AG04450 (cell line): Measurements from ENCODE around the gene CCSER1. TPM values are rescaled to one million over a fixed set of nuclear protein-coding genes. Genes with fewer than 3 reads are reported as not detected.

ENCODE experiments used
- CTCF ChIA-PET: fragments of 300-600, 350-600 bp; formaldehyde crosslinking; extraction: SDS; loops from one replicate; lab custom pipeline; 2022; ENCODE audit warnings: antibody characterized with exemption, inconsistent platforms; lab: Charles Lee
- POLR2A ChIA-PET: fragments of 350-600 bp; formaldehyde crosslinking; extraction: SDS; loops from one replicate; lab custom pipeline; 2021; ENCODE audit warnings: antibody characterized with exemption, inconsistent platforms; lab: Yijun Ruan, JAX
- DNase-seq: peaks from one replicate; pipeline ENCODE4 v3.0.0-alpha.2; 2011; ENCODE audit warnings: low read depth, low spot score
- H3K27ac ChIP-seq: one replicate; pipeline ENCODE4 v1.5.1; 2012; ENCODE audit warnings: low read depth, low read length, control low read depth
- H3K27me3 ChIP-seq: one replicate; pipeline ENCODE4 v1.6.0; 2012; ENCODE audit warnings: low read length; ENCODE audit not compliant: control insufficient read depth, insufficient read depth
- H3K4me3 ChIP-seq: 2 replicates; pipeline ENCODE4 v1.5.1; 2011; ENCODE audit warnings: mild to moderate bottlenecking, low read depth, low read length, control low read depth
- H3K9me3 ChIP-seq: 2 replicates; pipeline ENCODE4 v1.5.1; 2012; ENCODE audit warnings: low read length; ENCODE audit not compliant: control insufficient read depth, insufficient read depth
- polyA plus RNA-seq: library from polyadenylated mRNA; depleted of rRNA; stranded (reverse); fragments of >200 nt; gene quantifications from 2 replicates; pipeline ENCODE4 v1.2.3, GENCODE V29; 2011
- TF ChIP-seq, protein P1 (sequence below): IDR thresholded peaks from 2 replicates; pipeline ENCODE4 v1.5.1; 2011; ENCODE audit warnings: low read depth, low read length, control low read depth, inconsistent platforms

Gene CCSER1
- polyA plus RNA-seq, 1 experiment = not detected

DNA sequence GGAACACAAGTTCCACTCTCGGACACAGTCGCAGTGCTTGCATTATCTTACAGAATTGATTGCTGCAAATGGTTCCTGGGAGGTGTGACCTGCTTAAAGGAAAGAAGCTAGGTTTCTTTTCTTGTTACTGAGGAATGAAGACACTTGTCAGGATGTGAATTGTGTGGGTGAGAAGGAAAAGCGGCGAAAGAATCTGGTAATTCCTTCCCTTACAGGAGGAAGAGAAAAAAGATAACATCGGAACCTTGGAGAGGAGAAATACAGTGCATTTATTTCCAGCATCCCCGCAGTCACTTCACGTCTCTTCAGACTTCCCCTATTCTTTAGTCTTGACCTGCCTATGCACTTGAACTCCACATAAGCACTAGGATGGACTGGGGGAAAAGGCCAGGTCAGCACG is 389 bp upstream of the CCSER1 start:
- TF ChIP-seq, protein P1, sequence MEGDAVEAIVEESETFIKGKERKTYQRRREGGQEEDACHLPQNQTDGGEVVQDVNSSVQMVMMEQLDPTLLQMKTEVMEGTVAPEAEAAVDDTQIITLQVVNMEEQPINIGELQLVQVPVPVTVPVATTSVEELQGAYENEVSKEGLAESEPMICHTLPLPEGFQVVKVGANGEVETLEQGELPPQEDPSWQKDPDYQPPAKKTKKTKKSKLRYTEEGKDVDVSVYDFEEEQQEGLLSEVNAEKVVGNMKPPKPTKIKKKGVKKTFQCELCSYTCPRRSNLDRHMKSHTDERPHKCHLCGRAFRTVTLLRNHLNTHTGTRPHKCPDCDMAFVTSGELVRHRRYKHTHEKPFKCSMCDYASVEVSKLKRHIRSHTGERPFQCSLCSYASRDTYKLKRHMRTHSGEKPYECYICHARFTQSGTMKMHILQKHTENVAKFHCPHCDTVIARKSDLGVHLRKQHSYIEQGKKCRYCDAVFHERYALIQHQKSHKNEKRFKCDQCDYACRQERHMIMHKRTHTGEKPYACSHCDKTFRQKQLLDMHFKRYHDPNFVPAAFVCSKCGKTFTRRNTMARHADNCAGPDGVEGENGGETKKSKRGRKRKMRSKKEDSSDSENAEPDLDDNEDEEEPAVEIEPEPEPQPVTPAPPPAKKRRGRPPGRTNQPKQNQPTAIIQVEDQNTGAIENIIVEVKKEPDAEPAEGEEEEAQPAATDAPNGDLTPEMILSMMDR = no peak
- H3K4me3 ChIP-seq = no peak overlapping the region
- ChIA-PET CTCF (no interaction called here), POLR2A (no interaction called here)
- DNase-seq = no peak
- no peaks in the 10 kb centered on the region; the same call in 1 of the 2 replicates for H3K9me3 ChIP-seq
- peaks cover 14% of the 10 kb centered on the region for H3K27me3 ChIP-seq
- H3K27ac ChIP-seq = no peak overlapping the region

DNA sequence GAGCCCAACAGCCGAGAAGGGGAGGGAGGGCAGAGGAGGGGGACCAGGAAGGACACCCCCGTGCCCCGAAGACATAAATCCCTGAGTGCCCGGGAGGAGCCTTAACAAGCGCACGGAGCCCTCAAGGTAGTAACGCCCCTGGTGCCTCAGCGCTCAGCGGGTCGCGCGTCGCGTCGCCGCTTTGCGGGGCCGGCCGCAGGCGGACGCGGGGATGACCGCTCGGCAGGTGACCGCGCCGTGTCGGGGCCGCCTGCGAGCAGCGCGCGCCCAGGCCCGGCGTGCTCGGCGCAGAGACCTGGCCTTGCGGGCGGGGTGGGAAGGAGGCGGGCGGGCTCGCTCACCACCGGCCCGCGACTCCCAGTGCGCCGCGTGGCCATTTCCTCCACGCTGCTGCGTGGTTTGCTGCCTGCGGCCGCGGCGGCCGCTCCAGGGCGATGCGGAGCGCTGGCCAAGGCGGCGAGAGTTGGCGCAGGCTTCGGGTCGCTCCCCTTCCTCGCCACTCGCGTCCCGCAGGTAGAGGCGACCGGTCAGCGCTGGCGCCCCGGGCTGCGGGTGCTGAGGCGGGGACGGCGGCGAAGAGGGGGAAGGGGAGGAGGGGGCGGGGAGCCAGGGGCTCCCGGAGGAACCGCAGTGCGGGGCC is 632 bp downstream of the CCSER1 start:
- ChIA-PET CTCF (no interaction called here), POLR2A (no interaction called here)
- peak overlapping the region; percentile 29 for H3K4me3 ChIP-seq
- no peaks in the 10 kb centered on the region; the same call in 1 of the 2 replicates for H3K9me3 ChIP-seq
- TF ChIP-seq, protein P1 = no peak
- peaks cover 14% of the 10 kb centered on the region for H3K27me3 ChIP-seq
- DNase-seq = no peak
- H3K27ac ChIP-seq = no peak overlapping the region

DNA sequence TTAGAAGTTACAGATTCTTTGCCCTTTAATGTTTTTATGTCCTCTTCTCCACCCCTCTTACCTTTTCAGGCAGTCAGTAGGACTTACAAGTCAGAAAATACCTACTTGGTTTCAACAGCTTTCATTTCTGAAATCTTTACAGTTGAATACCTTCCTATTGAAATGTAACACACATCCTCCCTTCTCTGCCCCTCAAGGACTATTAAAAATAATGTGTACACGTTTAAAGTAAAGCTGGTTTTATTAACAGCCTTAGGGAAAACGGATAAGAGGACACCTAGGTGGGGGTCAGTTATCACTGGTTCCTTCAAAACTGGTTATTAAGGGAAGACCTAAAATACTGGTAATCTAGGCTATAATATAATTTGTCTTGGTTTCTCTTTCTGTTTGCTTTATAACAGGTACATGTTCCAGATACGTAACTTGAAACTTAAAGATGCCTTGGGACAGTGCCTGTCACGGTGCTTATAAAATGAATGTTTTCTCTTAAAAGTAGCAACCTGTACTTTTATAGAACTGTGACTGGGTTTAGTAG is 1.8 kb downstream of the CCSER1 start:
- TF ChIP-seq, protein P1 = no peak
- H3K4me3 ChIP-seq = no peak overlapping the region
- no peak for DNase-seq
- ChIA-PET CTCF (no interaction called here), POLR2A (no interaction called here)
- no peak overlapping the region for H3K27ac ChIP-seq
- H3K9me3 ChIP-seq = no peaks in the 10 kb centered on the region; the same call in 1 of the 2 replicates
- H3K27me3 ChIP-seq = peaks cover 14% of the 10 kb centered on the region

DNA sequence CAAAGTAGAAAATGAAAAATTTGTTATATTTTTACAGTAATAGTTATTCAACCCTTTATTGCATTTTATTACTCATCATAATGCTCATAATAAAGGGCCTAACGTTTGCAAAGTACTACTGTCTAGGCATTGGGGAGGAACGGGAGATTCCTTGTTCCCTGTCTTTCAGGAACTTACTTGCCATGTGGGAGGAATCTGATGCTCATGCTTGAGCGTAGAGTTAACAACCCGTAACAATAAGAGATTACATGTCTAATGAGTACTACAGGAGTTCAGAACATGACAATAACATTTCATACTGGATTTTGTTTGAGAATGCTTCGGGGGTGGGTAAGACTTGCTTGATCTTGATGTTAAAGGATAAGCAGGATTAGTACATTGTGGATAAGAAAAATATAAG is 2.9 kb downstream of the CCSER1 start:
- ChIA-PET CTCF (no interaction called here), POLR2A (no interaction called here)
- DNase-seq = no peak
- H3K27me3 ChIP-seq = peaks cover 14% of the 10 kb centered on the region
- TF ChIP-seq, protein P1 = no peak
- H3K27ac ChIP-seq = no peak overlapping the region
- H3K4me3 ChIP-seq = no peak overlapping the region
- no peaks in the 10 kb centered on the region; the same call in 1 of the 2 replicates for H3K9me3 ChIP-seq

DNA sequence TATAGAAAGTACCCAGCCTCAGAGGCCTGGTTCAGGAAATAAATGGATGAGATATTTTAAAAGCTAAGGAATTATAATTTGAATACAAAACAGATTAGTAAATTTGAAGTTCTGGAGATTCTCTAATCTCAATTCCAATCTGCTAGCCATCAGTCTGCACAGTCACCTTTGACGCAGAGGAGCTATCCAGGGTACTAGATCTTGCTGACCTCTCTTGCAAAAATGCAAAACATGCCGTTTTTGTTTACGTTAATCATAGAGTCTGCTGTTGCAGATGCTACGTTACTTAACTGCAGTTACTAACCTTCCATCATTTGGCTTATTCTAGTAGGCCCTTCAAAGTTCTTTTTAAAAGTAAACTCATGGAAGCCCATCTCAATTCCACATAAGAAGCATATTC is 10.4 kb downstream of the CCSER1 start:
- Histone ChIP-seq H3K9me3 (no peaks in the 10 kb centered on the region), H3K27me3 (no peaks in the 10 kb centered on the region), H3K4me3 (no peak overlapping the region), H3K27ac (no peak overlapping the region)
- TF ChIP-seq, protein P1 = no peak
- CTCF ChIA-PET = no interaction called here
- POLR2A ChIA-PET = no interaction called here
- DNase-seq = no peak
